Activated T-cell treated with anti-CD3 and anti-CD28 coated beads for 24 hours (primary cell): ENCODE measurements around the gene COA3.

Experiments
- DNase-seq: peaks from one replicate; pipeline ENCODE4 v3.0.0-alpha.2; 2020; ENCODE audit warnings: low read depth

COA3 gene, protein sequence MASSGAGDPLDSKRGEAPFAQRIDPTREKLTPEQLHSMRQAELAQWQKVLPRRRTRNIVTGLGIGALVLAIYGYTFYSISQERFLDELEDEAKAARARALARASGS

DNA sequence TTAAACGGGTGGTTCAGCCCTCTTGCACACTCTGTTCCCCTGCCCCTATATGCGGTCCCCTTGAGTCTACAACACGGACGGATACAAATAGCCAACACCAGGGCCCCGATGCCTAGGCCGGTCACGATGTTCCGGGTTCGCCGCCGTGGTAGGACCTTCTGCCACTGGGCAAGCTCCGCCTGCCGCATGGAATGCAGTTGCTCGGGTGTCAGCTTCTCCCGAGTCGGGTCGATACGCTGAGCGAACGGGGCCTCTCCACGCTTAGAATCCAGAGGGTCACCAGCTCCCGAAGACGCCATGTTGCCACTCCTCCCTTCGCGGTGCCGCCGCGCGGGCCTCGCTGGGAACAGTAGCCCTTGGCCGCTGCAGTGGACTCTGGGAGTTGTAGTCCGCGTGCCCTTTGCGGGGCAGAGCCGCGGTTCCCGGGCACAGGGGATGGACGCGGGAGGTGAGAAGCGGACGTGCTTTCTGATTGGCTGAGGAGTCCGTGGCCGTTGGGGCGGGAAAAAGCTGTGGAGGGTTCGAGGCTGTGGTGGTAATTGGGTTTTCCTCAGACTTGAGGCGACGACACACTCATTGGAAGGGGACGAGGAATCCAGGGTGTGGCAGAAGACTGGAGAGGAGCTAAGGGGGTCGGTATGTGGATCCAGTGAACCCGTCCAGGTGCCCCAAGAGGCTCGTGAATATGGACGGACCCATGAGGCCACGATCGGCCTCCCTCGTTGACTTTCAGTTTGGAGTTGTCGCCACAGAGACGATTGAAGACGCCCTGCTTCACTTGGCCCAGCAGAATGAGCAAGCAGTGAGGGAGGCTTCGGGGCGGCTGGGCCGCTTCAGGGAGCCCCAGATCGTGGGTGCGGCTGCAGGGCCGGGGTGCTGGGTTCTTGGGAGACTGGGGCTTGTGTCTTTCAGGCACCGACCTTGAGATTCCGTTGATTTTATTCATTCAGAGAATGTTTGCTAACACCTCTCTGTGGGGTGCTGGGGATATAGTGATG lies at the start of gene COA3, which contains the start of gene CNTD1:
COA3 (minus strand) TSS at position 322 of the 998 bp plus-strand sequence; CDS start at position 299, 23 bp downstream.
CNTD1 (plus strand) TSS at position 479 of the 998 bp plus-strand sequence; CDS start at position 686, 207 bp downstream.
- DNase-seq, result peak; percentile 76

DNA sequence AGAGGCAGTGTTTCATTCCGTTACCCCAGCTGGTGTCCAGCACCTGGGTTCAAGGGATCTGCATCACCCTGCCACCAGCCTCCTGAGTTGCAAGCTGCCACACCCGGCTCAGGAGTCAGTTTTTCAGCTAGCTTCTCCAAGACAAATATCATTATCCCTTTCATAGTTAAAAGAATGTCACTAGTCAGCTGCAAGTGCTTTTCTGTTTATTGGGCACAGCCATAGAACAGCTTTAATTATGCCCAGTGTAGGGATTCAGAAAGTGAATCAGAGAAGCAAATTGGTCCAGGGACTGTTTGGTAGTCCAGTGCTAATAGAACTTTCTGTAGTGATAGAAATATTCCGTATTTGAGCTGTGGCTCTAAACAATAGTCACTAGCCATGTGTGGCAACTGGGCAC lies 49.6 kb upstream of the COA3 start:
- DNase-seq, result no peak

DNA sequence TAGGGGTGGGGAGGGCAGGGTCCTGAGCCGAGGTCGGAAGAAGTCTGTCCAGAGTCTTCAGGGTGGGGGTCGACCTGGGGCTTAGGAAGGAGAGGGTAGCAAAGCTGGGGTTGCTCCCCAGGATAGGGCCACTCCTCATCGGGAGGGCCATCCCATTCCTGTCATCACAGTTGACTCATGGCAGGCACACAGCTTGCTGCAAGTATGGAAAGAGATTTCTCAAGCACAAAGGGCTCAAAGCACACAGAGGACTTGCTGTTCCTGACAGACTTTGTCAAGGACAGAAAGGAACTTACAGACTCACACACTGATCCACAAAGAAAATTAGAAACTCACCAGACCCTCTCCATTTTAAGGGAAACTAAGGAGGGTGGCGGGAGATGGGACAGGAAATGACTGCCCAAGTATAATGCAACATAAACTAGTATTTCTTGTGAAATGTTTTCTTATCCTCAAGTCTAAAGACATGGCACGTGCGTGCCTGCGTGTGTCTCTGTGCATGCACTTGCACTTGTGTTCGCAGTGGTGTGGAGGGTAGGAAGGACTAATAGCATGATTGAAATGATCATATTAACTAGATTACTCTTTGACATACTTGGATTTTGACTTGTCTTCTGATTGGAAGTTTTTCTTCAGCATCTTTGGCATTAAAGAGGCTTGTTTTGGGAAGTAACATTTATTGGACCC lies 48.2 kb upstream of the COA3 start:
- DNase-seq, result no peak

DNA sequence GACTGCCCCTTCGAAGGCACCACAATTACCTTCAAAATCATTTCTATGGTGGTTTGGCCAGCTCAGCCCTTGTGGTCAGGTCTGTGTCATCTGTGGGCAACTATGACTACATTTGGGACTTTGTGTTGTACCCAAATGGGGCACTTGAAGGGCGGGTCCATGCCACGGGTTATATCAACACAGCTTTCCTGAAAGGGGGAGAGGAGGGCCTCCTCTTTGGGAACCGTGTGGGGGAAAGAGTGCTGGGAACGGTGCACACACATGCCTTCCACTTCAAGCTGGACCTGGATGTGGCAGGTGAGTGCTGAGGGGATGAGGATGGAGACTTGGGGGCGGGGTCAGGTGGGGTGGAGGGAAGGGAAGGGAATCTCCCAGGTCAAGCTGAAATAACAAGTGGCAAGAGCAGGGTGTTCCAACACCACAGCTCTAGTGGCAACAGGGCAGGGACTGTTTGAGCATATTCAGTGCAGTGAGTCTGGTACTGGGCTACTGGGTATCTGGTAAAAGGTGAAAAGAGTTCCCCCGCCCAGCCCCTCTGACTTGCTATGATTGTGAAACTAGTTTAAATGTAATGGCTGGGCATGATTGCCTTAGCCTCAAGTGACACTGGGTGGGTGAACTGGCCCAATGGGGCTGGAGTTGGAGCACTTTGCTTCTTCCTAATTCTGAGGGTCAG lies 47.6 kb upstream of the COA3 start:
- DNase-seq, result peak; percentile 22

DNA sequence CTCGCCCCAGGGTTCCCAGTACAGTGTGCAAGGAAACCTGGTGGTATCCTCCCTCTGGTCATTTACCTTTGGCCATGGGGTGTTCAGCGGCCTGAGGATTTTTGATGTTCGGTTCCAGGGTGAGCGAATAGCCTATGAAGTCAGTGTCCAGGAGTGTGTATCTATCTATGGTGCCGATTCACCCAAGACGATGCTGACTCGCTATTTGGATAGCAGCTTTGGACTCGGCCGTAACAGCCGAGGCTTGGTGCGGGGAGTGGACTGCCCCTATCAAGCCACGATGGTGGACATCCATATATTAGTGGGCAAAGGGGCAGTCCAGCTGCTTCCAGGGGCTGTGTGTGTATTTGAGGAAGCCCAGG lies 47.0 kb upstream of the COA3 start:
- DNase-seq, result no peak

DNA sequence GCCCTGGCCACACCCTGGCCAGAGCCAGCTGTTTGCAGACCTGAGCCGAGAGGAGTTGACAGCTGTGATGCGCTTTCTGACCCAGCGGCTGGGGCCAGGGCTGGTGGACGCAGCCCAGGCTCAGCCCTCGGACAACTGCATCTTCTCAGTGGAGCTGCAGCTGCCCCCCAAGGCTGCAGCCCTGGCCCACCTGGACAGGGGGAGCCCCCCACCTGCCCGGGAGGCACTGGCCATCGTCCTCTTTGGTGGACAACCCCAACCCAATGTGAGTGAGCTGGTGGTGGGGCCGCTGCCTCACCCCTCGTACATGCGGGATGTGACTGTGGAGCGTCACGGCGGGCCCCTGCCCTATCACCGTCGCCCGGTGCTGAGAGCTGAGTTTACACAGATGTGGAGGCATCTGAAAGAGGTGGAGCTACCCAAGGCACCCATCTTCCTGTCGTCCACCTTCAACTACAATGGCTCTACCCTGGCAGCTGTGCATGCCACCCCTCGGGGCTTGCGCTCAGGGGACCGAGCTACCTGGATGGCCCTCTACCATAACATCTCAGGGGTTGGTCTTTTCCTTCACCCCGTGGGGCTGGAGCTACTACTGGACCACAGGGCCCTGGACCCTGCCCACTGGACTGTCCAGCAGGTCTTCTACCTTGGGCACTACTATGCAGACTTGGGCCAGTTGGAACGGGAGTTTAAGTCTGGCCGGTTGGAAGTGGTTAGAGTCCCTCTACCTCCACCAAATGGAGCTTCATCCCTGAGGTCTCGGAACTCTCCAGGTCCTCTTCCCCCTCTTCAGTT lies 46.5 kb upstream of the COA3 start:
- no peak for DNase-seq

DNA sequence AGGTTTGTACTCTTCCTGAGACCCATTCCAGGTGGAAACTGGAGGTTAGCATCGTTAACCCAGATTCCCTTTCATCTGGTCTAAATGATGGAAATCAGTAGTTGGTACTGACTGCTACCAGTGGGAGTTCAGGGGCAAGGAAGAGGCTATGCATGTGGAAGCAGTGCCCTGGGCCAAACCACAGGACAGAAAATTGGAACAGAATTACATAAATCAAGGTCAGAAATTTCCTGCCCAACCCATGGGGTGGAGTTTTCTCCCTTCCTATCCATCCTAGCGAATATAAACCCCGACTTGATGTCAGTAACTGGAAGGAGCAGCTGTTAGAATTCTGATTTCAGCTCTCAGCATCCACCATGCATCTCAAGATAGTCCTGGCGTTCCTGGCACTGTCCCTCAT lies 45.8 kb upstream of the COA3 start, which contains the start of gene AOC2:
AOC2 (plus strand) TSS at position 310 of the 400 bp plus-strand sequence; CDS start at position 357, 47 bp downstream.
- DNase-seq, result no peak

DNA sequence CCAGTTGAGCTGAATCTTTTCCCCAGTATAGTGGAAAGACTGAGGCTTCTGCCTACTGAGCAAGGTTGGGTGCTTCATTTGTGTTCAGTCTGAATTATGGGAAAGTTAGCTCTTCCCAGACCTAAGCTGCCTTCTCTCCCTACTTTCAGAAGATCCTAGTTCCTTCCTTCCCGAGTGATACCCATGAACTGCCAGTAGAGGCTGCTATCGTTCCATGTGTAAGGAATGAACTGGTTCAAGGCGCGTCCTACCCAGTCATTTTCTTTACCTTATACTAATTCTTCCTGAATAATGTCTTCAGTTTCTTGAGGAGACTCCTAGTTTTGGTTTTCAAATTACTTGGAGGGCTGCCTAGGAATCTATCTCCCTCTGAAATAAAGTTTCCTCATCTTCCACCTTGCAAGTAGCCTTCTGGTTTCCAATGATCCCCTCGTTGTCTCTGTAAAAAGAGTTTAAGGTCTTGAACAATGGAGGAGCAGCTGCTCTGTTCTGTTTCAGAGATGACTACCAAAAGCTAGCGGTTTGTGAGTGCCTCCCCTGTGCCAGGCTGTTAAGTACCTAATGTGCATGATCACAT lies 44.9 kb upstream of the COA3 start:
- no peak for DNase-seq

DNA sequence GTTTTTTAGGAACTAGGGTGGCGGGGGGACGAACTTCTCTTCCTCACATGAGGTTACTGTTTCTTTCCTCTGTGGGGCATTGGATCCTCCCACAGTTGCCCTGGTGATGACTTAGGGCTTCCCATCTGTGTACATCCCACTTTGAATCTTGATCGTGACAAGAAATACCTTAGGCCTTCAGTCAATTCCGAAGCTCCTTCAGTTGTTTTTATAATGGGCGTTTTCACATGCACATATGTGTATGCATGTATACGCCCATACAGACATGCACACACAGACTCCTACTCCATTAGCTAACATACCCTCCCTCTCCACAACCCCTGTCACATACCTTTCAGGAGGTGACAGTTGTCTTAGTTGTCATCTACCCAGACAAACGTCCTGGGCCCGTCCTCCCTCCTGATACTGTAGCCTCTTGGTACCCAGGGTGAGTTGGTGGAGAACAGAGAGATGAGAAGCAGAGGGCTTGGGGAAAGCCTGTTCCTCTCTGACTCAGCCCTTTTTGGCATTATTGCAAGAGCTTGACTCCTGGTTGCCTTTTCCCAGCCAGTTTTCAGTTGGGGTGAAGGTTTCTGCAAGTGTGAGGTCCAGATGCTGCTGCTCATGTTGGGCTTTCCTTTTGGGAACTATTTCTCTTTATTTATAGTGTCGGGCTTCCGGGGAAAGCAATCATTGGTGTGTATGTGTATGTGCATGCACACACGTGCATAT lies 43.6 kb upstream of the COA3 start:
- DNase-seq, result no peak

DNA sequence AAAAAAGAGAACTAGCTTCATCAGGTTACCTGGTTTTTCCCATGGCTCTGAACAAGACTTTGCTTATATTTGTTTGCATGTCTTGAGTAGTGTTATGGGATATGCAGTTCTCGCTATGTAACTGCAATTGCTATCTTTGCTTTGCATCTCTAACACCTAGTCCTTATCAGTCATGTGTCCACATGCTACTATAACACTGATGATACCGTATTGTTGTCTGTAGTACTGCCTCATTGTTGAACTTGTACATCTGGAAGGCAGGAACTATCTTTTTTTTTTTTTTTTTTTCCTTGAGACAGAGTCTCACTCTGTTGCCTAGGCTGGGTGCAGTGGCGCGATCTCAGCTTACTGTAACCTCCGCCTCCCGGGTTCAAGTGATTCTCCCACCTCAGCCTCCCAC lies 37.2 kb upstream of the COA3 start:
- DNase-seq, result no peak

DNA sequence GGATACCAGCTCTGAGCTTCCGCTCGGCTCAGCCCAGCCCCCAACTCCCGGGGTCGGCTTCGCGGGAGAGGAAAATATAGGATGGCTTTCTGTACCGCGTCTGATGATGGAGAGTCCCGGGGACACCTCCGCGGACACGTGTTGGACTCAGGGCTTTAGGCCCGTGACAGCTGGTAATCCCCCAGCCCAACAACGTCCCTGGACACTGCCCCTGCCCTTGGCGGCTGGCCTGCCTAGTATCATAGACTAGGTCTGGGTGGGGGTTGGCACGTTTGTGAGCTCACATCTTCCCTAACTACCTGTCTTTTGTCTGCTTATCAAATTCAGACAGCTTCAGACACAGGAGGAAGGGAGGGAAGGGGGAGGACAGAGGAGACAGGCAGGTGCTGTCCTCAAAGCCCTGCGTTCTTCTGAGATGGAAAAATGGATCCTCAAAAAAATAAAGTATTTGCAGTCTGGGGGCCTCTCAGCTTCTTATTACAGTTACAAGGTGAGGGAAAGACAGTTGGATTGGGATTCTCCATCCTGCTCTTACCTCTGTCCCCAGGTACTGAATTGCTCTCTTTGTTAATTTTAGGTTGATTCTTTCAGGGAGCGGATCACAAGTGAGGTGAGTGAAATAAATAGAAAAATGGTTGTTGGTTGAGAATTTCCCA lies 35.4 kb upstream of the COA3 start:
- DNase-seq, result no peak

DNA sequence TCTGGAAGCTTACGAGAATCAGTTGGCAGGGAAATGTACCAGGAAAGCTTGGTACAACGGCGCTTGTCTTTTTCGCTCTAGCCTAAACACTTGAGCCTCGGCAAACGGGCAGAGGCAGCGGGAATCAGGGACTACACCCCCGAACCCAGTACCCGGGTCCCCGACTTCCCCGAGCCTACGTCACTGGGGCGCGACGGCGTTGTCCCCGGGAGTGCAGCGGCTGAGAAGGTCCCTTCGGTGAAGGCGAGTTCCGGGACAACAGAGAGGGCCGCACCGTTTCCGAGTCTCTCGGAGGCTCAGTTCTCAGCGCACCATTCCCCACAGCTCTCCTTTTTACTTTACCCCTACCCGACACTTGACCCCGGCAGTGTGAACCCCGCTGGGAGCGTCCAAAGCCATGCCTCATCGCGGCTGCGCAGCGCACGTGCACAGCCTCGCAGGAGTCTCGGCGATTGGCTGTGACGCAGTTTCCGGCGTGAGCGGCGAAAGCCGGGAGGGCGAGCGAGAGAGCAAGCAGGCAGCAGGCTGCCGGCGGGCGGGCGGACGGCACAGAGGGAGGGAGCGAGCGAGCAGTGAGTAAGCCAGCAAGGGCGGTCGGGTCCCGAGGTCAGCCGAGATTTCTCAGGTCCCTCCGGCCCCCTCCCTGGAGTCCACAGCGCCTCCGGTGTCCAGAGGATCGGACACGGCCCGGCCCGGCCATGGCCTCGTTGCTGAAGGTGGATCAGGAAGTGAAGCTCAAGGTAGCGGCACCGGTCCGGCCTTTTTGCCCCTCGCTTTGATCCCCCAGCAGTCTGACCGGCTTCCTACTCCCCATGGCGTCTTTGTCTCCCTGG lies 34.6 kb upstream of the COA3 start, which contains the start of gene PSME3:
PSME3 (plus strand) TSS at position 464 of the 833 bp plus-strand sequence; CDS start at position 699, 235 bp downstream.
- peak; percentile 87 for DNase-seq

DNA sequence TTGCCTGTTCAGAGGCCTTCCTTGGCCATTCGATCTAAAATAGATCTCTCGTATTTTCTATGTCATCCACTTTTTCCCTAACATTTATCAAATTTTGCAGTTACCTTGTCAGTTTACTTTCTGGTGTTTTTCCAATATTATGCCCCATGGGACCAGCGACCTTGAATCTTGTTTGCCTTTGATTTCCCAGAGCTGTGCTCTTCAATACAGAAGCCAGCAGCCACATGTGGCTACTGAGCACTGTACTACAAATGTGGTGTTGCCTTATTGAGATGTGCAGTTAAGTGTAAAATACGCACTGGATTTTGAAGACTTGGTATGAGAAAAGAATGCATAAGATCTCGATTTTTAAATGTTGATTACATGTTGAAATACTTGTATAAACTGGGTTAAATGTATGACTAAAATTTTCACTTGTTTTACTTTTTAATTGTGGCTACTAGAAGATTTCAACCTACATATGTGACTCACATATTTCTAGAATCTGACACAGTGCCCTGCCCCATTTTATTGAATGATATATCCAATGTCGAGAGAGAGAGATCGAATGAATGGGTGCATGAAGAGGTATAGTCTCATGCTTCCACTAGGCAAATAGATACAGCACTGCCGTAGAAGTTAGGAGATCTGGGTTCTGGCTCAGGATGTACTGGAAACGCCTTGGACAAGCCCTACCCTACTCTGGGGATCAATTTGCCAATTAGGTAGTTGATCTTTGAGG lies 33.9 kb upstream of the COA3 start:
- peak; percentile 13 for DNase-seq

DNA sequence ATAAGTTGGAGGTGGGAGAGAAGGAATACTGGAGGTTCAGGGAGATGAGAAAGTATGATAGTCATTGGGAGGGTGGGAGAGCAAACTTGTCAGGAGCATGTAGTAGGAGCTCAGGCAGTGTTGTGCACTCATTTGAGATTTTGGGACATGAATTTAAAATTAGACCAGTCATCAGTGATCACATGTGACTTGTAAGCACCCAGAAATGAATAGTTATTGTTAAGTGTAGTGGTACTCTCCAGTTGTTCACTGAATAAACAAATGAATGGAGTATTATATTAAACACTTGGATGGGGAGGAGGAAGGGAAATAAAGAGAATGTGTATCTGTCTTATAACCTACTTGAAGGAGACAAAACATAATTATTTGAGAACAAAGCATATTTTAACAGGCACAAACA lies 32.5 kb upstream of the COA3 start:
- no peak for DNase-seq

DNA sequence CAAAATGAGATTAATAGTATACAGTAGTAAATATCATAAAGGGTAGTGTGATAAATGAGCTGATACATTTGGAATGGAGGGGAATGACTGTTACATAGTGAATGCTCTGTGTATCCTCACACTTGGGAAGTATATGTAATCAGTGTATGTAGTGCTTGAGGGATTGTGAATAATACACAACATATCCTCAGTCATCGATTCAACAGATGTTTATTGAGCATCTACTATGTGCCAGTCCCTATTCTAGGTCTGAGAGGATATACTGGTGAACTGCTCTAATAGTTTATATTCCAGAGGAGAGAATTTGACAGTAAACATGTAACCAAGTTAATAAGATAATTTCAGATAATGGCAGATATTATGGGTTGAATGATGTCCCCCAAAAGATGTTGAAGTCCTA lies 29.0 kb upstream of the COA3 start:
- no peak for DNase-seq

DNA sequence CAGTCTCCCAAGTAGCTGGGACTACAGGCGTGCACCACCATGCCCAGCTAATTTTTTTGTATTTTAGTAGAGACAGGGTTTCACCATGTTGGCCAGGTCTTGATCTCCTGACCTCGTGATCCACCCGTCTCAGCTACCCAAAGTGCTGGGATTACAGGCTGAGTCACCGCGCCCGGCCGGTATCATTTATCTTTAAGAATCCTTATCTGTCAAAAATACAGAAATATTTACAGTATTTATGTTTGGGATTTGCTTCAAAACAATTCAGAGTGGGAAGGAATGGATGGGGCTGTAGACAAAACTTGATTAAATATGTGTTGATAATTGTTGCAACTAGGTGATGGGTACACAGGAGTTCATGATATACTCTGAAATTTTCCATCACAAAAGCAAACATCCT lies 22.7 kb upstream of the COA3 start:
- no peak for DNase-seq

DNA sequence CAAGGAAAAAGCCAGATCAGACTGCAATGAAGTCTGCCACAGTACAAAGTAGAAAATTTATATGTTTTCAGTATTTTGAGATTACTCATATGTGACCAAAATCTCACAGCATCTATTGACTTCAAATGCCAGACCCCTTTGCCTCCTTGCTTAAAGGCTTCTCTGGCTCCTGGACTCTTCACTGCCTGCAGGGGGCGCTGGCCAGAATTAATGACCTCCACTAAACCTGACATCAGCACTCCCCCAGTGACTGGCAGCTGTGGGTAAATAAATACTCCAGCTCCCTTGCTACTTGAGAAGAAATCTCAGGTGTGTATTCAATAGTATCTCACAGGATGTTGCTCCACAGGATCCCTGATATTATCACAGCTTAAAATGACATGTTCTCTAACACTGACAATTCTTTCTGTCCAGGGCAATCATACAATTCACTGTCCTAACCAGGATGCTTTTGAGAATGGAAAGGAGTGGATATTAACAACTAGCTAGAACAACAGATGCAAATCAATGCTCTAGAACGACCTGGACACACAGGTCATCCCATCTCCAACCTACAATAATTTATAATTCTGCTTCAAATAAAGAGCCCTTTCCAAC lies 21.5 kb upstream of the COA3 start:
- DNase-seq, result peak; percentile 52

DNA sequence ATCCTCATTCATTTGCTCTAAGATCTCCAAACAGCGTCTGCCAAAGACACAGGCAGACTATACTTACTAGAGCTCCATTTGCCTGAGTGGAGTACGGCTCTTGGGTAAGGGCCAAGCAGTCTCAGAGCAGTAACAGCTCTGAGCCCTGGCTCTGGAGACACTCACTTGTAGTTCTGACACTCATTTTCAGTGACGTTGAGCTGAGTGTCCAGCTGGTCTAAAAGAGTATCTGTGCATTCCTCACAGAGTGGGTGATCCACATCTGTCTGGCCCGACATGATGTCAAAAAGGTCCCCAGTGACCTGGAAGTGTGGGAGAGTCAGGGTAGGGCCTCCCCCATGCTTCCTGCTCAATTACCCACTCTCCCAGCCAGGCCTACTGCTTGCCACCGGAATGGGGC lies 19.9 kb upstream of the COA3 start:
- no peak for DNase-seq
